Tibial nerve (tissue), 4 donors: Measurements from ENCODE around the gene LILRB3. TPM values are rescaled to one million over a fixed set of nuclear protein-coding genes. Genes with fewer than 3 reads are reported as not detected.
A peak's percentile ranks its signal among the peaks of the same experiment; 100 is the strongest.
"Not testable (repeated sequence)": the region's sequence is repeated elsewhere in the genome, so short reads cannot be mapped to it uniquely, and the experiment has no call there.

Experiments used
- DNase-seq, 2 donors: peaks; one replicate each; pipeline ENCODE4 v3.0.0-alpha.2; 2019; ENCODE audit warnings: low spot score in 2 of 2
- H3K27ac ChIP-seq, 4 donors: fragments of 200-600 bp; sonication (generic) in 3 of 4; one replicate each; pipeline ENCODE4 v1.5.1; 2017 to 2019; ENCODE audit warnings: mild to moderate bottlenecking in 1 of 4
- H3K27me3 ChIP-seq, 2 donors: fragments of 200-600 bp; sonication (generic) in 1 of 2; one replicate each; pipeline versions ENCODE4 v1.5.1 to v1.6.0; 2017 to 2019
- H3K36me3 ChIP-seq, 3 donors: fragments of 200-600 bp; sonication (generic); one replicate each; pipeline ENCODE4 v1.5.1; 2018 to 2019
- H3K4me1 ChIP-seq, 4 donors: fragments of 200-600 bp; sonication (generic) in 3 of 4; one replicate each; pipeline ENCODE4 v1.5.1; 2017 to 2019
- H3K4me3 ChIP-seq, 4 donors: fragments of 200-600 bp; sonication (generic) in 3 of 4; one replicate each; pipeline ENCODE4 v1.5.1; 2017 to 2019; ENCODE audit warnings: mild to moderate bottlenecking in 1 of 4, moderate library complexity in 1 of 4
- H3K9me3 ChIP-seq, 4 donors: fragments of 200-600 bp; sonication (generic) in 3 of 4; one replicate each; pipeline ENCODE4 v1.5.1; 2017 to 2019
- CTCF ChIP-seq, 5 experiments: fragments of 200-600 bp in 3 of 5; fragments of 450-650 bp in 2 of 5; sonication (generic) in 3 of 5; IDR thresholded peaks; one replicate each; pipeline ENCODE4 v1.5.1; 2016 to 2019; ENCODE audit warnings: antibody characterized with exemption in 5 of 5, mild to moderate bottlenecking in 3 of 5, moderate library complexity in 2 of 5
- EP300 ChIP-seq, 2 donors: sonication (generic); formaldehyde crosslinking; IDR thresholded peaks; one replicate each; pipeline ENCODE4 v1.6.1; 2017; ENCODE audit warnings: antibody characterized with exemption in 2 of 2, mild to moderate bottlenecking in 1 of 2
- POLR2A ChIP-seq, 2 donors: fragments of 450-650 bp; IDR thresholded peaks; one replicate each; pipeline ENCODE4 v1.6.1; 2017; ENCODE audit warnings: antibody characterized with exemption in 2 of 2, mild to moderate bottlenecking in 2 of 2, moderate library complexity in 2 of 2
- whole genome bisulfite sequencing, 2 donors: methylation state at CpG; one replicate each; pipeline ENCODE4 v1.1.5; 2018; 5-methylcytosine and 5-hydroxymethylcytosine counted together
- total RNA-seq, 4 donors: library from RNA; depleted of rRNA; stranded (reverse); fragments of >200 nt; gene quantifications; one replicate each; pipeline ENCODE4 v1.1.0, GENCODE V29; 2016

Gene LILRB3
- total RNA-seq, result 10 to 100 TPM in 2 of 4 donors, 1 to 10 TPM in 2; 4.4 to 98.1 (median 16.5) TPM

GRCh38 chr19:54222474-54223276, at the start of gene LILRB3:
TSS of gene LILRB3 (minus strand) at chr19:54223007. CDS start at chr19:54222976, 31 bp downstream.
- not testable (repeated sequence) for H3K36me3 ChIP-seq, H3K27ac ChIP-seq, H3K9me3 ChIP-seq, DNase-seq, H3K4me1 ChIP-seq
- Histone ChIP-seq H3K27me3 (peaks cover 0 to 15% of the 10 kb centered on the region in 2 donors), H3K4me3 (peak within 1 kb of the TSS in 1 of 4 donors; percentile 37)
- 53 to 72% methylated on average over 13 to 14 of the region's 16 CpGs for WGBS, 2 donors

DNA sequence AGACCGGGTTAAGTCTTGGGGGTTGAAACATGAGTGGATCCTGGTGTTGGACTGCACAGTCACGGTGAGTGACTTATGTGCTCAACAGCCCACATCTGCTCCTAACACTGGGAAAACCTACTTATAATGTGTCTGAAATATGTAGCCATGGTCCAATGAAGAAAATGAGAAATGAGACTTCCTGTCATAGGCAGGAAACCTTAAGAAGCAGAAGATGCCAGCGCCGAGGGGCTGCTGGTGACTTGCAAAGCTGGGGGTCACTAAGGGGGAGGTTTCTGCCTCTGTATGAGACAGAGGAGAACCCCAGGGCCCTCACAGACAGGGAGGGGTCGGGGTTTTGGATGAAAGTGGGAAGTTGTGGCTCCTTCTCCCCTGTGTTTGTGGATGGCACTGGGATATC, 49.4 kb upstream of the LILRB3 start:
- not testable (repeated sequence) for H3K9me3 ChIP-seq, H3K27ac ChIP-seq, H3K4me3 ChIP-seq, H3K4me1 ChIP-seq, DNase-seq, H3K27me3 ChIP-seq, H3K36me3 ChIP-seq
- WGBS, 2 donors, result 64 to 67% methylated on average over 5 of the region's 5 CpGs

DNA sequence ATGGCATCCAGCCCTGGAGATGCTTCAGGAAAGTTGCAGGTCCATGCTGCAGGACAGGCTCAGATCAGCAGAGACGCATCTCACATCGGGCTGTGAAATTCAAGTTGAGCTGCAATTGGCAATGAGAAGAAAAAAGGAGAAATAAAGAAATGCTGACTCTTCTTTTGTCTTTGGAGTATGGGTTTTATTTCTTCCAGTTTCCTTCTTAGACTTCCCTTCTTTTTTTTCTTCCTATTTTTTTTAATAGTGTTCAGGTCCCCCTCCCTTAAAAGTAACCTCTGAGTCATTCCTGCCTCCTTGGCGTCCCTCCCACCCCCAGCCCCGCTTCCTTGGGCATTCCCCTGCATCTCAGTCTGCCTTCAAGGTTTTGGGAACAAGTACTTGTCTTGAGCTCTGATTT, 48.8 kb upstream of the LILRB3 start:
- WGBS, 2 donors, result 49 to 62% methylated on average over 4 of the region's 4 CpGs
- DNase-seq, H3K27ac ChIP-seq: not testable (repeated sequence)

DNA sequence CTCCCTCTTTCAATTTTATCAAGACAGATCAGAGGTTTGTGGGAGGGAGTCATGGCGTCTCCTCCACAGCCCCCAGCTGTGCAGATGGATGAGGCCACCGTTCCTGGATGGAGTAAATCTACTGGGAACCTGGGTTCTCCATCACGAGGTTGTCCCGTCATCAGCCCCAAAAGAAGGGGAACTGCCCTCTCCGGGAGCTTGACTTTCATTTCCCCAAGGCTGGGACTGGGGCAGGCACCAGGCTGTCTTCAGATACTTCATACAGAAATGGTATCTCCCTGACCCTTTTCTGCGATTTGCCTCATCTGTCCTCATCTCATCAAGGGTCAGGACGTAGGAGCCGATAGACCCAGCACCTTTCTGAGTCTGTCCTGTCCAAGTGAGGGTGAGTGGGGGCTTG, 48.3 kb upstream of the LILRB3 start:
- no peaks in the 10 kb centered on the region for H3K36me3 ChIP-seq
- DNase-seq, result peak in 1 of 2 donors; percentile 27
- H3K9me3 ChIP-seq, result no peaks in the 10 kb centered on the region
- H3K27me3 ChIP-seq, result no peaks in the 10 kb centered on the region
- H3K4me3 ChIP-seq, result no peak overlapping the region
- WGBS, 2 donors, result 72 to 77% methylated on average over 7 to 8 of the region's 8 CpGs
- H3K4me1 ChIP-seq, result no peaks in the 10 kb centered on the region
- peak in 1 of 2 donors; percentile 18 for TF ChIP-seq EP300 (IDR thresholded peaks at IDR 0.05)
- TF ChIP-seq POLR2A (IDR thresholded peaks at IDR 0.05), result no peak
- no peak overlapping the region for H3K27ac ChIP-seq

More for the DNA sequence above, 48.8 kb upstream of the LILRB3 start:
- H3K36me3 ChIP-seq, H3K4me3 ChIP-seq, H3K4me1 ChIP-seq, H3K27me3 ChIP-seq, H3K9me3 ChIP-seq: not testable (repeated sequence)

GRCh38 chr19:54268936-54269335, 46.1 kb upstream of the LILRB3 start:
- H3K36me3 ChIP-seq, result no peaks in the 10 kb centered on the region
- no peaks in the 10 kb centered on the region for H3K27me3 ChIP-seq
- TF ChIP-seq CTCF (IDR thresholded peaks at IDR 0.05) (no peak), POLR2A (IDR thresholded peaks at IDR 0.05) (no peak)
- H3K27ac ChIP-seq, result no peak overlapping the region
- H3K9me3 ChIP-seq, result no peaks in the 10 kb centered on the region
- 62 to 65% methylated on average over 2 of the region's 2 CpGs for WGBS, 2 donors
- no peak overlapping the region for H3K4me3 ChIP-seq
- DNase-seq, result no peak
- no peaks in the 10 kb centered on the region for H3K4me1 ChIP-seq

DNA sequence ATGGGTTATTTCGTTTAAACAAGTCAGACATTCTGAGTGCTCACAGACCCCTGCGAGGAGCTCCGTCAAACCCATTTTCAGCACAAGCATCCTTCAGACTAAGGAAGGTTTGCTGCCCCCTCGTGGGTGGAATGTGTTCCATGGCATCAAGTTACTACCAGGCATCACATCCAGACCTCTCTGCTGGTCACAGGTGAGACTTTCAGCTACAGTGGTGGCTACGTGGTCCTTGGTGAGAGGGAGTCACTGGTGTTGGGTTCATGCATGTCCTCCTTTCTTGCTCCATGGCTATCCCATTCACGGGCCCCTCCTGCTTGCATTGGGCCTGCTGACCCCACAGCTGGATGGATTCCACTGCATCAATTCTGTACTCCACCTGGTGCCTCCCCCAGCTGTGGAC, 43.3 kb upstream of the LILRB3 start:
- TF ChIP-seq POLR2A (IDR thresholded peaks at IDR 0.05) (no peak), CTCF (IDR thresholded peaks at IDR 0.05) (peak; percentile 46 to 67 (median 51))
- H3K27ac ChIP-seq, result no peak overlapping the region
- 6 to 9% methylated on average over 6 of the region's 6 CpGs for WGBS, 2 donors
- no peaks in the 10 kb centered on the region for H3K9me3 ChIP-seq
- H3K27me3 ChIP-seq, result no peaks in the 10 kb centered on the region
- DNase-seq, result peak; percentile 51 to 83
- no peaks in the 10 kb centered on the region for H3K4me1 ChIP-seq
- no peak overlapping the region for H3K4me3 ChIP-seq
- no peaks in the 10 kb centered on the region for H3K36me3 ChIP-seq

DNA sequence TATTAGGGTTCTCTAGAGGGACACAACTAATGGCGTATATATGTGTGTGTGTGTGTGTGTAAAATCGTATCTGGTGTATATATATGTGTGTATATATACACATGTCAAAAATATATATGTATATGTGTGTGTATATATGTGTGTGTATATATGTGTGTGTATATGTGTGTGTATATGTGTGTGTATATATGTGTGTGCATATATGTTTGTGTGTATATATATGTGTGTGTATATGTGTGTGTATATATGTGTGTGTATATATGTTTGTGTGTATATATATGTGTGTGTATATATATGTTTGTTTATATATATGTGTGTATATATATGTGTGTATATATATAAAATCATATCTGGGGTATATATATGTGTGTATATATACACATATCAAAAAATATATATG, 39.7 kb upstream of the LILRB3 start:
- H3K27ac ChIP-seq, result no peak overlapping the region
- H3K36me3 ChIP-seq, result no peaks in the 10 kb centered on the region
- no peak for DNase-seq
- H3K4me1 ChIP-seq, result no peaks in the 10 kb centered on the region
- H3K4me3 ChIP-seq, result no peak overlapping the region
- H3K27me3 ChIP-seq, result no peaks in the 10 kb centered on the region
- 86 to 87% methylated on average over 2 of the region's 2 CpGs for WGBS, 2 donors
- TF ChIP-seq CTCF (IDR thresholded peaks at IDR 0.05) (no peak), EP300 (IDR thresholded peaks at IDR 0.05) (no peak), POLR2A (IDR thresholded peaks at IDR 0.05) (no peak)
- no peaks in the 10 kb centered on the region for H3K9me3 ChIP-seq
